GM18907 (cell line): Measurements from ENCODE around the gene PRKCB.
"Not testable (repeated sequence)": the region's sequence is repeated elsewhere in the genome, so short reads cannot be mapped to it uniquely, and the experiment has no call there.

ENCODE experiments used
- ATAC-seq: cut with Tn5 transposase; IDR thresholded peaks from one replicate; pipeline ENCODE4 v1.9.1; 2021; ENCODE audit warnings: mild to moderate bottlenecking, moderate library complexity; ENCODE audit not compliant: unreplicated experiment

The PRKCB gene

DNA sequence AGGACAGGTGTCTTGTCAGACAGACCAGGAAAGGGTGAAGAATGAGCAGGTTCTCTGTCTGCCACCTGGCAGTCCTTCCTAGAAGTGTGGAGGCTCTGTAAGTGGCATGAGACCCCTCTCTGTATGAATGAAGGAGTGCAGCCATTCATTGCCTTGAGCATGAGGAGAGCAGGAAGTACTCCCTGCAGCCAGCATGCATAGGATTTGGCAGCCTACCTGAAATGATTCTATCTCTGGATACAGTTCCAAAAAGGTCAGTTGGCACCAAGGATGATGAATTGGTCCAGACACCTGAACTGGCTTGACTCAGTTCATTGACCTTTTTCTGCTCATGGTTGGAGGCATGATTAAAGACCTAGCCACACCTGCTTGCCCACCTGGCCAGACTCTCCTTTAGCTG, 163.0 kb downstream of the PRKCB start:
- no peak for ATAC-seq

DNA sequence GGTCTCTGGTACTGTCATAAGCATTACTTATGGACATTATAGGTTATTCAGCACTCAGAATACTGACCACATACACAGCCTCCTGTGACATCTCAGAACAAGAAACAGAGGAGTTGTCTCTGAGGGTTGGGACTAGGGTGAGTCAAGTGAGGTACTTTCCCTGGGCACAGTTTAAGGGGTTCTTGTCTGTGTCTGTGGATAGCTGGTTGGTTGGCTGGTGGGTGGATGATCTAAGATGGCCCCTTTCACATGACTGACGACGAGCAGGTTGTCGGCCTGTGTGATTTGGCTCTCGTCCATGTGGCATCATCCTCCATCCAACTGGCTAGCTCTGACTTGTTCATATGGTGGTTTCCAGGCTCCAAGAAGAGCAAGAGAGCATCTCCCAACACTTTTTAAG, 163.9 kb downstream of the PRKCB start:
- peak; percentile 59 for ATAC-seq

DNA sequence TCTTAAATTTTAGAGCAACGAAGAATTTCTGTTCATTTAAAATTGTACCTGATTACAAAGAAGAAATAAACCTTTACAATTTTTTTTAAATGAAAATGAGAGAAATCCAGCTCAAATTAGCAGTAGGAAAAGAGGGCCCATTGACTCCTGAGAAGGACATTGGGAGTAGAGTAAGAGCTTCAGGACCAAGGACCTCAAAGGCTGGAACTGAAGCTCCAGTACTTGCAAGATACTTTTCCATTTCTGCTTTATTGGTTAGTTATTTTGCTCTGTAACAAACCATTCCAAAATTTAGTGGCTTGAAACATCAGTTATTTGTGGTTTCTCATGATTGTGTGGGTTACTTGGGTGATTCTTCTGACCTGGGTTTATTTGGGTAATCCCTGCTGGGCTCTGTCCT, 165.9 kb downstream of the PRKCB start:
- no peak for ATAC-seq

GRCh38 chr16:24002619-24003018, 166.8 kb downstream of the PRKCB start:
- no peak for ATAC-seq

- ATAC-seq, result no peak
Measured at GRCh38 chr16:24005577-24005976, 169.8 kb downstream of the PRKCB start.

GRCh38 chr16:24007391-24007790, 171.6 kb downstream of the PRKCB start:
- ATAC-seq, result no peak

DNA sequence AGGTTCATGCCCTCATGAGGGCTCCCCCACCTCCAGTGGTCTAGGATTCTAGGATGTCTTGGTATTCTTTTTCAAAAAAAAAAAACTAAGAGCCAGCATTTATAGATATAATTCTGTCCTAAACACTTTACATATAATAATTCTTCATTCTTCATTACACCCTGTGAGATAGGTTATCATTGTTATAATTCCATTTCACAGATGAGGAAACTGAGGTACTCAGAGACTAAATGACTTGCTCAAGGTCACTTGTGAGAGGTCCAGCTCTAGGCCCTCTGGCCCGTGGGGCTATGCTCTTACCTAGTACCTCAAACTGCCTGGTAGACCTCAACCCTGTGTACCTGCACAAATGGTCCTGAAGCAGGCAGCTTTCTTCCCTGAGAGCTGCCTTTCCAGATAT, 172.2 kb downstream of the PRKCB start:
- no peak for ATAC-seq

- ATAC-seq, result no peak
Measured at GRCh38 chr16:24009098-24009497, 173.3 kb downstream of the PRKCB start.

- ATAC-seq, result no peak
Measured at GRCh38 chr16:24009955-24010354, 174.2 kb downstream of the PRKCB start.

DNA sequence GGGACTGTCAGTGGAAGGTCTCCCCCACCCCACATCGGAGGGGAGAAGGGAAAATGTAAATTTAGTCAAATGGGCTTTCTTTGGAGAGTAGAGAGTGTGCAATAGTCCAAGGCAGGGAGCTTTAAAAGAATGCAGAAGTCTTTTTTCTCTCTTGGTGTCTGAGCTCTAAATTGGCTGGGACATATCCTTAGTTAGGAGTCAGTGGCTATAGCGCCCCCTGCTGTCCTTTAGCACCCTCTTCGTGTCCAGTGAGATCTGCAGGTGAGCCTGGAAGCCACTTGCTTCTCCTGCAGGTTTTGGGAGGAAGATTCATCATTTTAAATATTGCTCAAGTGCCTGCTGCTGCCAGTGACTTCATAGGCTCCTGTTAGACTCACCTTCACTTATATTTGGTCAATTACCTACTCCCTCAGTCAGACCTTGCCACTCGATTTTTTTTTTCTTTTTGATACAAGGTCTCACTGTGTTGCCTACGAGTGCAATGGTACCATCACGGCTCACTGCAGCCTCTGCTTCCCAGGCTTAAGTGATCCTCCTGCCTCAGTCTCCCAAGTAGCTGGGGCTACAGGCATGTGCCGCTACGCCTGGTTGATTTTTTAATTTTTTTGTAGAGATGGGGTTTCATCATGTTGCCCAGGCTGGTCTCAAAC, 174.8 kb downstream of the PRKCB start:
- no peak for ATAC-seq

GRCh38 chr16:24011237-24011636, 175.5 kb downstream of the PRKCB start:
- ATAC-seq, result no peak

DNA sequence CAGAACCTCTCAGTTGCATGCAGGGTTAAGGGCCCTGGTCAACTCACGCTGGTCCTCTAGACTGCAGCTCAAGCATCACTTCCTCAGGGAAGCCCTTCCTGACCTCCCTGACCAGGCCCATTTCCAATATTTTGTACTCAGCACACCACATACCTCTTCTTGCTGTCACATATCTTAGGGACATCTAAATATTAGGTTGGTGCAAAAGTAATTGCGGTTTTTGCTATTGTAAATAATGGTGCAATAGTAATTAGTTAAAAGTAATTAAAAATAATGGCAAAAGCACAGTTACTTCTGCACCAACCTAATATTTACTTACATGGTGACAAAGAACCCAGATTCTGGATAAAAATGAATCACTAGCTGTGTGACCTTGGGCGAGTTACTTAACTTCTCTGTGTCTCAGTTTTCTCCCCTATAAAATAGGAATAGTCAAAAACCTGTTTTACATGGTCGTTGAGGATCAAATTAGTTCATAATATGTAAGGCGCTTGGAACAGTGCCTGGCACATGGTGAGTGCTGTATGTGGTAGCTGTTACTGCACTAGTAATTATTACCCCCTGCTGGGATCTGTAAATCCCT, 177.4 kb downstream of the PRKCB start:
- ATAC-seq, result no peak

DNA sequence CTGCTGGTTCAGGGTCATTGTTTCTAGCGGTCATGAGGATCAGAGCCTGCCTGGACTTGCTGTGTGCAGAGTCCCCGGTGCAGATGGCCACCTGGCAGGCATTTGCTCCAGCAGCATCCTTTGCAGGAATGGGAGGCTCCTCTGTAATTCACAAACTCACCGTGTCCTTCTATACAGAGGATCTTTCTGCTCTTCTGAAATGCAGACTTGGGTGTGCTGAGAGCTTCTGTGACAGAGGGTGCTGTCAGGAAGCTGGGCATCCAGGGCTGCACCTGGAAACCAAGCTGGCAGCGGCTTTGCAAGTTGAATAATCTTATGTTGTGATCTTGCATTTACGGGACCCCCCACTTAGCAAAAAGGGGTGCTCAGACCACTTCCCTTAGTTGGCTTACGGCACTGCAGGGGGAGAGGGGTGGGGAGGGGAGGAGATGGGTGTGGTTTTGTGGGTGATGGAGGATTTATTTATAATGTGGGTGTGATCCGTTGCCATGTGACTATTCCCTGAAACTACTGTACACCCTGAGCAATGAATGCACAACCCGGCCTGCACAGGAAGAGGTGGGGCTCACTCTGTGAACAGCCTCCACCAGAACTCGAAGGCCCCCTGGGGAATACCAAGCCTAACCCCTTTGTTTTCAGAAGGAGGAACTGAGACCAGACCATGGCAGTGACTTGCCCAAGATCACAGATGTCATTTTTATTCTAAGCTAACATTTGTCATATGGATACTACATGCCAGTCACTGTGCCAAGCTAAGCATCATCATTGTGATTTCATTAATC, 178.3 kb downstream of the PRKCB start:
- peak; percentile 91 for ATAC-seq

DNA sequence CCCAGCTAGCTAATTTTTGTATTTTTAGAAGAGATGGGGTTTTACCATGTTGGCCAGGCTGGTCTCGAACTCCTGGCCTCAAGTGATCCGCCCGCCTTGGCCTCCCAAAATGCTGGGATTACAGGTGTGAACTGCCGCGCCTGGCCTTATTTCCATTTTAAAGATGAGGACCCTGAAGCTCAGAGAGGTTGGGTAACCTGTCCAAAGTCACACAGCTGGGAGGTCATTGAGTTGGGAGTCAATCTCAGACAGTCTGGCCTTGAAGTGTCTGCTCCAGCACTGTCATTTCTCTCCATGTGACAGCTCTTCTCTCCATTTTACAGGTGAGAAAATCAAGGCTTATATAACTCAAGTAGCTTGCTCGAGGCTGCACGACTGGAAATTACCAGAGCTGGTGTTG, 179.2 kb downstream of the PRKCB start:
- ATAC-seq, result not testable (repeated sequence)

GRCh38 chr16:24015923-24016322, 180.1 kb downstream of the PRKCB start:
- ATAC-seq, result no peak

GRCh38 chr16:24018485-24018884, 182.7 kb downstream of the PRKCB start:
- no peak for ATAC-seq

- no peak for ATAC-seq
Measured at GRCh38 chr16:24022797-24023196, 187.0 kb downstream of the PRKCB start.

GRCh38 chr16:24023621-24024020, 187.8 kb downstream of the PRKCB start:
- no peak for ATAC-seq

- no peak for ATAC-seq
Measured at GRCh38 chr16:24024971-24025370, 189.2 kb downstream of the PRKCB start.

DNA sequence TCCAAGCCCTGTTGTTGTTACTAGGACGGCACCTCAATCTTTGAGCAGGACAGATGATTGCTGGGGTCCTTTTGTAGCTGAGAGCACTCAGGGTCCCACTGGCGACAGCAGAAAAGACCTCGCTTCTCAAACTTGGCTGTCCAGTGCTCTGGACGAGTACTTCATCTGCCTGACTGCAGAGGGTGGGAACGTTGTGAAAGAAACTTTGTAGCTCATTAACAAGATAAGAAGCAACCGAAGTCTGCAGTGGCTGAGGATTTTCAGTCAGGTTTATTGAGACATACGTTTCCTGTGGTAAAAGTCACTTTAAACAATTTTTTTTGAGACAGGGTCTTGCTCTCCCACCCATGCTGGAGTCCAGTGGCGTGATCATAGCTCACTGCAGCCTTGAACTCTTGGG, 191.7 kb downstream of the PRKCB start:
- no peak for ATAC-seq

GRCh38 chr16:24029841-24030240, 194.1 kb downstream of the PRKCB start:
- not testable (repeated sequence) for ATAC-seq

GRCh38 chr16:24035127-24035842, 199.5 kb downstream of the PRKCB start:
- no peak for ATAC-seq
